NCI-H446 (cell line): ENCODE results near the gene ITPRID2.
"Not testable (repeated sequence)": the region's sequence is repeated elsewhere in the genome, so short reads cannot be mapped to it uniquely, and the experiment has no call there.

ENCODE experiments used
- DNase-seq, 2 experiments: peaks; one replicate each; lab custom pipeline; 2025; lab: John Stamatoyannopoulos, UW

ITPRID2 gene

GRCh38 chr2:181959508-181959907, 68.0 kb downstream of the ITPRID2 start:
- DNase-seq: no peak

DNA sequence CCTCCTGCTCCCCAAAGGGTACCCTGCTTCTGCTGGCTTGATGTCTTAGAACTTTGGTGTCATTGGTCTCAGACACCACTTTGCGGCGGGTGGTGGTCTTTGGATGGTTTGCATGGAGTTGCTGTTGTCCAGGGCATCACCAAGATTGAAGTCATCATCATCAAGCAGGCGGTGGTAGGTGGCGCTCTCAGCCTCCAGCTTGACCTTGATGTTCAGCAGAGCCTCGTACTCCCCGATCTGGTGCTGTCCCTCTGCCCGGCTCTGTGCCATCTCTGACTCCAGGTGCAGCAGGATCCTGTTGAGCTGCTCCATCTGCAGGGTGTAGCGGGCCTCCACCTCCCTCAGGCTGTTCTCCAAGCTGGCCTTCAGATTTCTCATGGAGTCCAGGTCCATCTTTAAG, 69.6 kb downstream of the ITPRID2 start:
- DNase-seq: not testable (repeated sequence)

GRCh38 chr2:181962142-181962541, 70.6 kb downstream of the ITPRID2 start:
- DNase-seq: no peak

DNA sequence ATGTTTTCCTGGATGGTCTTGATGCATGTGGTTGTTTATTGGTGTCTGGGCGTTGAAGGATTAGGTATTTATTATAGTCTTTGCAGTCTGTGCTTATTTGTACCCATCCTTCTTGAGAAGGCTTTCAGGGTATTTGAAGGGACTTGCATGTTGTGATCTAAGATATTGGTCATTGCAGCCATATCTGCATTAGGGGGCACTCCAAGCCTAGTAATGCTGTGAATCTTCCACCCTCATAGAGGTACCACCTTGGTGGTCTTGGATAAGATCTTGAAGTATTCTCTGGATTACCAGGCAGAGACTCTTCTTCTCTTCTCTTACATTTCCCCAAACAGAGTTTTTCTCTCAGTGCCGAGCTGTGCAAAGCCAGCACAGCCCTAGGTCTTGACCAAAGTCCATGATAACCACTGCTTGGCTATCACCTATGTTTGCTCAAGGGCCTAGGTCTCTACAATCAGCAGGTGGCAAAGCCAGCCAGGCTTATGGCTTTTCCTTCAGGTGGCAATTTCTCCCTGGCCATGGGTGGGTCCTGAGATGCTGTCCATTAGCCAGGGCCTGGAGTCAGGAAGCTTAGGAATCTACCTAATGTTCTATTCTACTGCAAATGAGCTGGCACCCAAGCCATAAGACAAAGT, 78.7 kb downstream of the ITPRID2 start:
- DNase-seq: no peak

DNA sequence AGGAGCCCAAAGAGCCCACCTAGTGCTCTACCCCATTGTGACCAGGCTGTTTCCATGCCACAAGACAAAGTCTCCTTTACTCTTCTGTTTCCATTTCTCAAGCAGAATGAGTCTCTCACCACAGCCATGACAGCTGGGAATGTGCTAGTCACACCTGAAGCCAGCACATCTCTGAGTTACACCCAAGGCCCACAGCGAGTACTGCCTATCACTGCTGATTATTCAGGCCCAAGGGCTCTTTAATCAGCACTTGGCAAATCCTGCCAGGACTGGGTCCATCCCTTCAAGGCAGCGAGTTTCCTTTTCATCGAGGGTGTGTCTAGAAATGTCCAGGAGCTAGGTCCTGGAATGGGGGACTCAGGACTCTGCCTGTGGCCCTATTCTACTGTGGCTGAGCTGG, 79.5 kb downstream of the ITPRID2 start:
- no peak for DNase-seq

DNA sequence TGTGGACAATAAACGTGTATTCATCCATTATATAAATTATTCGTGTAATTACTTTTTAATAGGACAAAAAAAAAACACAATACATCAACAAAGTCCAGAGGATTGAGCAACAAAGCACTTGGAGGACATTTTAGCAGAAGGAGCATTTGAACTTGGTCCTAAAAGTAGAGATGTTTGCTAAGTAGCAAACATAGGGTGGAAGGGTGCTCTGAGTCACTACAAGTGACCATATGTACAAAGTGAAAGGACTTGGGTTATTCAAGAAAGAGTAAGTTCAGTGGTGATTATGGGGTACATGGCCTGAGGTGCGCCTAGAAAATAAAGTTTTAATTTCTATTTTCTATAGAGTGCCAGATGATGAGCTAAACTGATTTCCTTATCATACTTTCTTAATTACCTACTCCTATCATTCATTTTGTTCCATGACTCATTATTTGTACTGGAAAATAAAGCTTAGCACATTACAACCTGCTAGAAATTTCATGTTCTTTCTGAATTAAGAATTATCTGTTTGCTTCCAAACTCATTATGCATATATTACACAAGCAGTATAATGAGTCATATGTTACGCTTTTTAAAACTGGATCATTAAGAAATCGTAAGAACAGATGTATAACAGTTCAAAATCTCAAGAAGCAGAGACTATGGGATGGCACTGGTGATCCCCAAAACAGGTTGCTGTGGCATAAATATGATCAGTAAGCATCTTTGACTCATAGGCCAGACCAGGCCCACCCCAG, 81.1 kb downstream of the ITPRID2 start:
- DNase-seq: no peak

DNA sequence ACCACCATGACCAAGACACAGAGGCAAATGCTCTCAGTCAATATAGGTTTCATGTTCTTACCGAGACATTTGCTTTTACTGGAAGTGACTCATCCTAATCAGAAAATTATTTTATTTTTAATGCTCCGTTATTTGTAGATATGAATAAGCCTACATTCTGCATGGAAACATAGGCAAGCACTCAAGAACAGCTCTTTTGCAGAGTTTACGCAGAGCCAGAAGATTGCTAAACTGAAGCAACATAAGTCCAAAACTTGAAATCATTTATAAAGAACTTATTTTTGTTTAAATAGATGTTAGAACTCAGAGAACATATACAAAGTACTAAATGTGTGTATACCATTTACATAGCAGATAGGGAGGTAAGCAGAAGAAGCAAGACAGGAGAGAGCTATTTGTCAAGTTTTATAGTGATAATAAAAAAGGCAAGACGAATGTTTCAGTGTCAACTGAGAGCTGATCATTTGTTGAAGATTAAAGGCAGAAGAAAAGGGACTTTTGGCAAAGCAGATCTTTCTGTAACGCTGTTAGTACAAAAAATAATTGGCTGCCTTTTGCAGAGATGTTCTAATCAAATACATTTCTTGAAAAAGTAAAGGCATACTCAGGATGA, 81.7 kb downstream of the ITPRID2 start:
- no peak for DNase-seq

DNA sequence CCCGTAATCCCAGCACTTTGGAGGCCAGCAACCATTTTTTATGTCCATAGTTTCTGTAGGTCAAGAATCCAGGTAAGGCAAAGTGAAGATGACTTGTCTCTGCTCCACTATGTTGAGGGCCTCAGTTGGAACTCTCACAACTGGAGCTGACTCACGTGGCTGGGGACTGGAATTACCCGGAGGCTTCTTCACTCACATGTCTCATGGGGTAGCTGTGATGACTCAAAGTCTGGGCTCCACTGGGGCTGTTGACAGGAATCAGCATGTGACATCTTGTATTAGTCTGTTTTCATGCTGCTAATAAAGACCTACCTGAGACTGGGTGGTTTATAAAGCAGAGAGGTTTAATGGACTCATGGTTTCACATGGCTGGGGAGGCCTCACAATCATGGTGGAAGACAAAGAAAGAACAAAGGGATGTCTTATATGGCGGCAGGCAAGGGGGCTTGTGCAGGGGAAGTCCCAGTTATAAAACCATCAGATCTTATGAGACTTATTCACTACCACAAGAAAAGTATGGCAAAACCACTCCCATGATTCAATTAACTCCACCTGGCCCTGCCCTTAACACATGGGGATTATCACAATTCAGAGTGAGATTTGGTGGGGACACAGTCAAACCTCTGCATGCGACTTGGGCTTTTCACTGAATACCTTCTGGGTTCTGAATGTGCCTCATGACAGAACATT, 86.3 kb downstream of the ITPRID2 start:
- DNase-seq: no peak

- no peak for DNase-seq
Measured at GRCh38 chr2:181978351-181979150, 87.0 kb downstream of the ITPRID2 start.
